Neutrophil (primary cell): ENCODE data around the gene OPN4.

ENCODE experiments used
- H3K27ac ChIP-seq: fragments of 200-600 bp; sonication (generic); 2 replicates; pipeline ENCODE4 v1.5.1; 2016; ENCODE audit warnings: mild to moderate bottlenecking, moderate library complexity
- H3K27me3 ChIP-seq: fragments of 200-600 bp; sonication (generic); 2 replicates; pipeline ENCODE4 v1.6.0; 2016; ENCODE audit warnings: mild to moderate bottlenecking
- H3K36me3 ChIP-seq: fragments of 200-600 bp; sonication (generic); 2 replicates; pipeline ENCODE4 v1.5.1; 2017
- H3K4me1 ChIP-seq, 2 experiments: fragments of 200-600 bp in 1 of 2; sonication (generic) in 1 of 2; 1 replicate in 1 of 2; 2 replicates in 1 of 2; pipeline versions ENCODE4 v1.5.1 to v1.6.1; 2013 to 2016; ENCODE audit warnings: low read depth in 1 of 2, low read length in 1 of 2, mild to moderate bottlenecking in 1 of 2, moderate library complexity in 1 of 2; ENCODE audit not compliant: control insufficient read depth in 1 of 2, insufficient read depth in 1 of 2
- H3K4me3 ChIP-seq, 2 experiments: fragments of 200-600 bp in 1 of 2; sonication (generic) in 1 of 2; 1 replicate in 1 of 2; 2 replicates in 1 of 2; pipeline ENCODE4 v1.5.1; 2013 to 2016; ENCODE audit warnings: low read depth in 1 of 2, low read length in 1 of 2, mild to moderate bottlenecking in 1 of 2, moderate library complexity in 1 of 2
- H3K9me3 ChIP-seq: fragments of 200-600 bp; sonication (generic); 2 replicates; pipeline ENCODE4 v1.5.1; 2016
- TF ChIP-seq, protein P1 (sequence below): fragments of 200-600 bp; sonication (generic); IDR thresholded peaks from 2 replicates; pipeline ENCODE4 v1.5.1; 2016; ENCODE audit warnings: antibody characterized with exemption

Gene OPN4, protein sequence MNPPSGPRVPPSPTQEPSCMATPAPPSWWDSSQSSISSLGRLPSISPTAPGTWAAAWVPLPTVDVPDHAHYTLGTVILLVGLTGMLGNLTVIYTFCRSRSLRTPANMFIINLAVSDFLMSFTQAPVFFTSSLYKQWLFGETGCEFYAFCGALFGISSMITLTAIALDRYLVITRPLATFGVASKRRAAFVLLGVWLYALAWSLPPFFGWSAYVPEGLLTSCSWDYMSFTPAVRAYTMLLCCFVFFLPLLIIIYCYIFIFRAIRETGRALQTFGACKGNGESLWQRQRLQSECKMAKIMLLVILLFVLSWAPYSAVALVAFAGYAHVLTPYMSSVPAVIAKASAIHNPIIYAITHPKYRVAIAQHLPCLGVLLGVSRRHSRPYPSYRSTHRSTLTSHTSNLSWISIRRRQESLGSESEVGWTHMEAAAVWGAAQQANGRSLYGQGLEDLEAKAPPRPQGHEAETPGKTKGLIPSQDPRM

DNA sequence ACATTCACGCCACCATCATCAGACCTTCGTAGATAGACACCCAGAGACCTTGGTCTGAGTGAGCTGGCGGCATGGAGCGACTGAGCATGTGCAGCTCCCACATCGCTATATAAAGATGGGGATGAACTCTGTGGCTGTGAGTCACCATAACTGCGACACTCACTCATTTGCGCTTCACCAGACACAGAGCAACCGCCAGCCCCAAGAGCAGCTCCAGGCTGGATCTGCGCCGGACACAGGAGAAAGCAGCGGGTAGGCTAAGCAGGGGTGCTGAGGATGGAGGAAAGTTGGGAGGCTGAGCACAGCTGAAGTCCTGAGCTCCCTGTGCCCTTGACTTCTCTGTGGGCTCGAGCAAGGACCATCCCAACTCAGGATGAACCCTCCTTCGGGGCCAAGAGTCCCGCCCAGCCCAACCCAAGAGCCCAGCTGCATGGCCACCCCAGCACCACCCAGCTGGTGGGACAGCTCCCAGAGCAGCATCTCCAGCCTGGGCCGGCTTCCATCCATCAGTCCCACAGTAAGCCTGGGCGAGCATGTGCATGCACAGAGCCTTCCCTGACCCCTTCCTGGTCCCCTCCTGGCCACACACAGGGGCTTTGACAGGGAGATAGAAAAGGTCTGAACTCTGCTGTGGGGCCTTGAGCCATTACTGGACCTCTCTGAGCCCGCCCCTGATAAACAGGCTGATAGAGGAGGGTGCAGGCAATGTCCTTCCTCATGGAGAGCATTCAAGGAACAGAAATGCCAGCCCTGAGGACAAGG is at the start of gene OPN4:
Gene OPN4 (plus strand): TSS at position 137 of the 762 bp plus-strand sequence. CDS start 237 bp downstream, at position 374.
- no peaks in the 10 kb centered on the region for H3K27me3 ChIP-seq

DNA sequence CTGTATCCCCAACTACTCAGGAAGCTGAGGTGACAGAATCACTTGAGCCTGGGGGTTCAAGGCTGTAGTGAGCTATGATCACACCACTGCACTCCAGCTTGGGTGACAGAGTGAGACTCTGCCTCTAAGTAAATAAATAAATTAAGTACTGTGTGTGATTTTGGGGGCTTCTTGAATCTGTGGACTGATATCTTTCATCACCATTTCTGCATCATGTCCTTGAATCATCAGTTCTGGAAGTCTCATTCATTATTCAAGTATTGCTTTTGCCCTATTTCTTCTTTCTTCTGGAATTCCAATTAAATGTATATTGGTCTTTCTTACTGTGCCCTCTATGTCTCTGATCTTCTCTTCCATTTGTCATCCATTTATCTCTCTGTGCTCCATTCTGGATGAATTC is 46.7 kb upstream of the OPN4 start:
- Histone ChIP-seq H3K4me1 (no peaks in the 10 kb centered on the region), H3K27ac (no peak overlapping the region), H3K9me3 (no peaks in the 10 kb centered on the region), H3K4me3 (no peak overlapping the region), H3K36me3 (no peaks in the 10 kb centered on the region), H3K27me3 (no peaks in the 10 kb centered on the region)
- TF ChIP-seq, protein P1, sequence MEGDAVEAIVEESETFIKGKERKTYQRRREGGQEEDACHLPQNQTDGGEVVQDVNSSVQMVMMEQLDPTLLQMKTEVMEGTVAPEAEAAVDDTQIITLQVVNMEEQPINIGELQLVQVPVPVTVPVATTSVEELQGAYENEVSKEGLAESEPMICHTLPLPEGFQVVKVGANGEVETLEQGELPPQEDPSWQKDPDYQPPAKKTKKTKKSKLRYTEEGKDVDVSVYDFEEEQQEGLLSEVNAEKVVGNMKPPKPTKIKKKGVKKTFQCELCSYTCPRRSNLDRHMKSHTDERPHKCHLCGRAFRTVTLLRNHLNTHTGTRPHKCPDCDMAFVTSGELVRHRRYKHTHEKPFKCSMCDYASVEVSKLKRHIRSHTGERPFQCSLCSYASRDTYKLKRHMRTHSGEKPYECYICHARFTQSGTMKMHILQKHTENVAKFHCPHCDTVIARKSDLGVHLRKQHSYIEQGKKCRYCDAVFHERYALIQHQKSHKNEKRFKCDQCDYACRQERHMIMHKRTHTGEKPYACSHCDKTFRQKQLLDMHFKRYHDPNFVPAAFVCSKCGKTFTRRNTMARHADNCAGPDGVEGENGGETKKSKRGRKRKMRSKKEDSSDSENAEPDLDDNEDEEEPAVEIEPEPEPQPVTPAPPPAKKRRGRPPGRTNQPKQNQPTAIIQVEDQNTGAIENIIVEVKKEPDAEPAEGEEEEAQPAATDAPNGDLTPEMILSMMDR = no peak

More for the DNA sequence above, at the start of gene OPN4:
- H3K36me3 ChIP-seq = no peaks in the 10 kb centered on the region
- H3K9me3 ChIP-seq = no peaks in the 10 kb centered on the region
- no peak within 1 kb of the TSS for H3K4me3 ChIP-seq
- TF ChIP-seq, protein P1 = no peak
- H3K27ac ChIP-seq = no peak within 1 kb of the TSS
- H3K4me1 ChIP-seq = no peaks in the 10 kb centered on the region

DNA sequence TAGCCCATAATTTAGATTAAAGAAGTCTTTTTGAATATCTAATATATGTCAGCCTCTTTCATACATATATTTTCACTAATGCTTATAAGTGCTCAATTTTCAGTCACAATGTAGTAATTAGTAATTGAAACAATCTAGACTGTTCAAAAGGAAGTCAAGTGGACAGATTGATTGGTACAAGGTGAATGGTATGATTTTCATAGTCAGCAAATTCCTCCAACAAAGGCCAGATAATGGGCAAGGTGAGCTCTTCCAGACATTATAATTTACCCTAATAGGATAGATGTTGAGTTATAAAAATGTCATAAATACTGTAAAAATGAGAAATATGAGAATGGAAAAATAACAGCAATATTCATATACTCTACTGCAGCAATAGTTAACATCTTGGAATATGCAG is 44.4 kb upstream of the OPN4 start:
- no peaks in the 10 kb centered on the region for H3K9me3 ChIP-seq
- H3K36me3 ChIP-seq = no peaks in the 10 kb centered on the region
- no peak overlapping the region for H3K4me3 ChIP-seq
- H3K4me1 ChIP-seq = no peaks in the 10 kb centered on the region
- H3K27me3 ChIP-seq = no peaks in the 10 kb centered on the region
- TF ChIP-seq, protein P1 = no peak
- H3K27ac ChIP-seq = no peak overlapping the region

DNA sequence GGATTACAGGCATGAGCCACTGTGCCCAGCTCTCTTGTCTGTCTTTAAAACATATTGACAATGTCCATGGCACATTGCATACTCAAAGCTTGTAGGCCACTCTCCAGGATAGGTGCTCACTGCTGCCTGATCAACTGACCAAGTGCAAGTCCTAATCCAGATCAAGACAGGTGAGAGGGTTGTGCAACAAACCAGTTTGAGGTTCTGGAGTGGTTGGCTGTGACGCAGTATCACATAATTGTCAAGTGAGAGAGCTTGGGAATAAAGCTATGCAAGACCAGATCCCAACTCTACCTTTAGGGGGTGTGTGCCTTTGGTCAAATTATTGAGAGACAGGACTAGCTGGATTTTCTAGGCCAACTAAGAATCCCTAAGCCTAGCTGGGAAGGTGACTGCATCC is 43.0 kb upstream of the OPN4 start:
- Histone ChIP-seq H3K27ac (no peak overlapping the region), H3K4me3 (no peak overlapping the region), H3K9me3 (no peaks in the 10 kb centered on the region), H3K36me3 (no peaks in the 10 kb centered on the region), H3K27me3 (no peaks in the 10 kb centered on the region), H3K4me1 (no peaks in the 10 kb centered on the region)
- TF ChIP-seq, protein P1 = no peak

DNA sequence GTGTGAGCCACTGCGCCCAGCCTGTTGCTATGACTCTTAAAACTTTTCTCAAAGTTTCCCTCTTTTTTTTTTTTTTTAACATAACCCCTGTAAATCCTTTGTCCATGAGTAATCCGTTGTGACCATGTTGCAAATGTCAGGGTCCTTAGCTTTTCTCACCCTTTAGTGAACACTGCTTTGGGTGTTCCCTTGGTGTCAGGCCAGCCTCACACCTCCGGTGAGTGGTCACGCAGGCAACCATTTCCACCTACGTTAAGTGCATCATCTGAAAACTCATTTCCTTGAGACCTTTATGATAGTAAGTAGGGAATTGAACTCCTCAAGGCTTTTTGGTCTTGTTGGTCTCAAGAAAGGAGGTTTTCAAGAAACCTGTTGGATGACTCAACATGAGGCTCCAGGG is 41.3 kb upstream of the OPN4 start:
- Histone ChIP-seq H3K27me3 (no peaks in the 10 kb centered on the region), H3K27ac (no peak overlapping the region)
- TF ChIP-seq, protein P1 = no peak

More for the DNA sequence above, 41.3 kb upstream of the OPN4 start:
- H3K4me1 ChIP-seq = no peaks in the 10 kb centered on the region
- no peak overlapping the region for H3K4me3 ChIP-seq
- H3K9me3 ChIP-seq = no peaks in the 10 kb centered on the region
- no peaks in the 10 kb centered on the region for H3K36me3 ChIP-seq
